Activated naive CD4-positive, alpha-beta T cell treated with anti-CD3 and anti-CD28 coated beads, Interleukin-2, amount 10 ng/mL, durations not matched to agents 7 days and 5 days (primary cell): ENCODE data around the gene GIMAP7.

ENCODE experiments used
- CTCF ChIA-PET: fragments of 350-600 bp; sonication (Branson Sonifier 250); formaldehyde crosslinking; loops from one replicate; lab custom pipeline; 2021; ENCODE audit warnings: antibody characterized with exemption; lab: Charles Lee
- DNase-seq: peaks from one replicate; pipeline ENCODE4 v3.0.0-alpha.2; 2020
- H3K27ac Mint-ChIP-seq: one replicate; pipeline ENCODE4 v1.8.0; 2021; ENCODE audit warnings: mild to moderate bottlenecking, moderate library complexity, mixed read lengths
- H3K27me3 Mint-ChIP-seq: one replicate; pipeline ENCODE4 v1.8.0; 2021; ENCODE audit warnings: mild to moderate bottlenecking, mixed read lengths
- H3K36me3 Mint-ChIP-seq: one replicate; pipeline ENCODE4 v1.8.0; 2021; ENCODE audit warnings: mixed read lengths
- H3K4me1 Mint-ChIP-seq: one replicate; pipeline ENCODE4 v1.8.0; 2021; ENCODE audit warnings: mixed read lengths
- H3K4me3 Mint-ChIP-seq: one replicate; pipeline ENCODE4 v1.8.0; 2021; ENCODE audit warnings: mild to moderate bottlenecking, moderate library complexity, mixed read lengths
- H3K9me3 Mint-ChIP-seq: one replicate; pipeline ENCODE4 v1.8.0; 2021; ENCODE audit warnings: mixed read lengths

GIMAP7 gene

GRCh38 chr7:150567169-150567568 is 52.5 kb downstream of the GIMAP7 start, which contains the start of gene GIMAP4:
GIMAP4 (plus strand) TSS chr7:150567390; CDS start chr7:150569902, 2,512 bp downstream.
- peaks cover 58% of the 10 kb centered on the region for H3K36me3 Mint-ChIP-seq
- peaks cover 16% of the 10 kb centered on the region for H3K9me3 Mint-ChIP-seq
- peak within 1 kb of the TSS; percentile 90 for H3K4me3 Mint-ChIP-seq
- H3K27me3 Mint-ChIP-seq = no peaks in the 10 kb centered on the region
- peak; percentile 52 for DNase-seq
- peaks cover 75% of the 10 kb centered on the region for H3K4me1 Mint-ChIP-seq
- CTCF ChIA-PET = interaction anchor here (0.7 to 3.9 kb wide), 16 partner anchors 13 to 188 kb away, joined by 3 to 37 read pairs (median 4); partner anchors contain the start of genes GIMAP5, GIMAP6 and GIMAP8
- peak within 1 kb of the TSS; percentile 92 for H3K27ac Mint-ChIP-seq

DNA sequence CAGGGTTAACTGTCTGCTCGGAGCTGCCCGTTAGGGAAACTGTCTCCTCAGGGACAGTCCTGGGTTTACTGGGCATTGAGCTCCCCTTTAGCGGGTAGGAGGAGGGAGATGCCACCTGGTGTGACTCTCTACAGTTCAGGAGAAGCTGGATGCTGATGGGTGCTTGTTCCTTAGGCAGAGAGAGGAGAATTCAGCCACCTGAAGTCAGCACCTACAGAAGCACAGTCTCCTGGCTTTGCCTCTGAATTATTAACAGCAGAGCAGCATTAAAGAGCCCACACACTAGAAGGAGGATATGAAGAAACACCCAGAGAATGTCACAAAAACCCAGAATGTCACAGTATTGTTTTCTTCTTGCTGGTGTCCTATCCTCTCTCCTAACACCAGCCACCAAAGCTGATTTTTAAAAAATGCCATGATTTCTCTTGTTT is 53.2 kb downstream of the GIMAP7 start:
- peaks cover 21% of the 10 kb centered on the region for H3K9me3 Mint-ChIP-seq
- CTCF ChIA-PET = interaction anchor here (0.7 to 3.9 kb wide), 17 partner anchors 13 to 187 kb away, joined by 3 to 37 read pairs (median 4); partner anchors contain the start of genes GIMAP1, GIMAP5, GIMAP6 and GIMAP8
- H3K27ac Mint-ChIP-seq = peak overlapping the region; percentile 92
- H3K4me1 Mint-ChIP-seq = peaks cover 75% of the 10 kb centered on the region
- no peaks in the 10 kb centered on the region for H3K27me3 Mint-ChIP-seq
- H3K4me3 Mint-ChIP-seq = peak overlapping the region; percentile 90
- H3K36me3 Mint-ChIP-seq = peaks cover 61% of the 10 kb centered on the region
- DNase-seq = no peak

- Mint-ChIP-seq H3K9me3 (peaks cover 29% of the 10 kb centered on the region), H3K27ac (peak overlapping the region; percentile 92), H3K36me3 (peaks cover 65% of the 10 kb centered on the region), H3K4me1 (peaks cover 74% of the 10 kb centered on the region), H3K27me3 (no peaks in the 10 kb centered on the region), H3K4me3 (peak overlapping the region; percentile 90)
- CTCF ChIA-PET = interaction anchor here (0.7 to 3.9 kb wide), 15 partner anchors 14 to 186 kb away, joined by 3 to 37 read pairs (median 4); partner anchors contain the start of genes GIMAP1, GIMAP2, GIMAP5 and GIMAP6
- DNase-seq = peak; percentile 51
Observed at GRCh38 chr7:150568714-150569113, 54.0 kb downstream of the GIMAP7 start.

- H3K4me1 Mint-ChIP-seq = peaks cover 72% of the 10 kb centered on the region
- CTCF ChIA-PET = interaction anchor here (0.7 to 3.9 kb wide), 16 partner anchors 13 to 186 kb away, joined by 3 to 37 read pairs (median 4); partner anchors contain the start of genes GIMAP2, GIMAP5, GIMAP6 and GIMAP8
- H3K27me3 Mint-ChIP-seq = no peaks in the 10 kb centered on the region
- peaks cover 71% of the 10 kb centered on the region for H3K36me3 Mint-ChIP-seq
- no peak for DNase-seq
- peaks cover 35% of the 10 kb centered on the region for H3K9me3 Mint-ChIP-seq
- H3K27ac Mint-ChIP-seq = peak overlapping the region; percentile 92
- peak overlapping the region; percentile 90 for H3K4me3 Mint-ChIP-seq
Observed at GRCh38 chr7:150569245-150569955, 54.7 kb downstream of the GIMAP7 start.
